ENCODE data around the gene PRKN.

- TF ChIP-seq, protein P1, sequence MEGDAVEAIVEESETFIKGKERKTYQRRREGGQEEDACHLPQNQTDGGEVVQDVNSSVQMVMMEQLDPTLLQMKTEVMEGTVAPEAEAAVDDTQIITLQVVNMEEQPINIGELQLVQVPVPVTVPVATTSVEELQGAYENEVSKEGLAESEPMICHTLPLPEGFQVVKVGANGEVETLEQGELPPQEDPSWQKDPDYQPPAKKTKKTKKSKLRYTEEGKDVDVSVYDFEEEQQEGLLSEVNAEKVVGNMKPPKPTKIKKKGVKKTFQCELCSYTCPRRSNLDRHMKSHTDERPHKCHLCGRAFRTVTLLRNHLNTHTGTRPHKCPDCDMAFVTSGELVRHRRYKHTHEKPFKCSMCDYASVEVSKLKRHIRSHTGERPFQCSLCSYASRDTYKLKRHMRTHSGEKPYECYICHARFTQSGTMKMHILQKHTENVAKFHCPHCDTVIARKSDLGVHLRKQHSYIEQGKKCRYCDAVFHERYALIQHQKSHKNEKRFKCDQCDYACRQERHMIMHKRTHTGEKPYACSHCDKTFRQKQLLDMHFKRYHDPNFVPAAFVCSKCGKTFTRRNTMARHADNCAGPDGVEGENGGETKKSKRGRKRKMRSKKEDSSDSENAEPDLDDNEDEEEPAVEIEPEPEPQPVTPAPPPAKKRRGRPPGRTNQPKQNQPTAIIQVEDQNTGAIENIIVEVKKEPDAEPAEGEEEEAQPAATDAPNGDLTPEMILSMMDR (conservative IDR thresholded peaks at IDR 0.05): no peak
- TF ChIP-seq EZH2 (IDR thresholded peaks at IDR 0.05; ENCODE audit: low read depth): no peak
These were observed 5.3 kb downstream of the PRKN start for GRCh38 chr6:162722226-162722625.
